ENCODE data around the gene NAV2.

NAV2 gene

GRCh38 chr11:20159466-20160381 is 447.1 kb downstream of the NAV2 start:
- in situ Hi-C loops (cut with HindIII; ENCODE audit: low sequenced_read_pairs) = no loop called here

DNA sequence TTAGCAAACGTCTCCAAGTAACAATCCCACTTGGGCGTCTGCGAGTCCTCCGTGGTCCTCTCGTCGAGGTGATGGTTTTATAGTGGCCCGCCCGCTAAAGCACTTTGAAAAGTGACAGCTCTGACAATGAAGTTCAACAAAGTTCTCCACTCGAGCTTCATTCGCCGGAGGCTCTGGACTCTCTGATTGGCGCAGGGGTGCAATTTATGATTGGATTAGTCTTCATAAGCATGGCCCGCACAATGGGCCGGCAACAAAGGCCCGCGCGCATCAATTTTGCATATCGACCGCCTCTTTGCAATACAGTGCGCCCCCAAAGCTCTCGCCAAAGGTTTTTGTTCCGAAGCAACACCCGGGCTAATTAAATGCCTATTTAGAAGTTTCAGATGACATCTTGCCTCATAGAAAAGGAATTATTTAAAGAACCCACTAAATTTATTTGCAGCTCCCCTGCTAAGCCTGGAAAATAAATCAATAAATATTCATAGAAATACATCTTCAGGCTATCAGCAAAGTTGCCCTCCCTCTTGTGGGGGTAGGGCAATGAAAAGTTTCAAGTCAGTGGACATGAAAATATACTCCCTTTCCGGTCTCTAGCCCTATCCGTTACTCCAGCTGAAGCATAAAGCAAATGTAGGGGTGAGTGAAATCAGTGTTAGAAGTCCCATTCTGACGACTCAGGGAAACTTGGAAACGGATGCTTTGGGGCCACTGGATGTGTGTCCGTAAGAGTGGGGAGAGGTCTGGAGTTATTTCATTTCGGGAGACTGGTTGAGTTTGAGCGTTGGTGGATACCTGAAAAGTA is 448.0 kb downstream of the NAV2 start, which contains the start of gene DBX1:
Gene DBX1, minus strand, starts transcription at position 51 of the 805 bp plus-strand sequence. CDS start 151 bp downstream, outside the sequence.
- DNase-seq (ENCODE audit: low read depth) = no peak
- no peak for TF ChIP-seq CTCF (IDR thresholded peaks at IDR 0.05; ENCODE audit: low read depth, low read length, missing control alignments)
- in situ Hi-C loops (cut with HindIII; ENCODE audit: low sequenced_read_pairs) = no loop called here
- no peak within 1 kb of the TSS for H3K4me3 ChIP-seq (ENCODE audit: low read depth, low read length)

More at GRCh38 chr11:20159466-20160381, 447.1 kb downstream of the NAV2 start:
- no peak for TF ChIP-seq CTCF (IDR thresholded peaks at IDR 0.05; ENCODE audit: low read depth, low read length, missing control alignments)
- H3K4me3 ChIP-seq (ENCODE audit: low read depth, low read length) = no peak overlapping the region
- DNase-seq (ENCODE audit: low read depth) = no peak

DNA sequence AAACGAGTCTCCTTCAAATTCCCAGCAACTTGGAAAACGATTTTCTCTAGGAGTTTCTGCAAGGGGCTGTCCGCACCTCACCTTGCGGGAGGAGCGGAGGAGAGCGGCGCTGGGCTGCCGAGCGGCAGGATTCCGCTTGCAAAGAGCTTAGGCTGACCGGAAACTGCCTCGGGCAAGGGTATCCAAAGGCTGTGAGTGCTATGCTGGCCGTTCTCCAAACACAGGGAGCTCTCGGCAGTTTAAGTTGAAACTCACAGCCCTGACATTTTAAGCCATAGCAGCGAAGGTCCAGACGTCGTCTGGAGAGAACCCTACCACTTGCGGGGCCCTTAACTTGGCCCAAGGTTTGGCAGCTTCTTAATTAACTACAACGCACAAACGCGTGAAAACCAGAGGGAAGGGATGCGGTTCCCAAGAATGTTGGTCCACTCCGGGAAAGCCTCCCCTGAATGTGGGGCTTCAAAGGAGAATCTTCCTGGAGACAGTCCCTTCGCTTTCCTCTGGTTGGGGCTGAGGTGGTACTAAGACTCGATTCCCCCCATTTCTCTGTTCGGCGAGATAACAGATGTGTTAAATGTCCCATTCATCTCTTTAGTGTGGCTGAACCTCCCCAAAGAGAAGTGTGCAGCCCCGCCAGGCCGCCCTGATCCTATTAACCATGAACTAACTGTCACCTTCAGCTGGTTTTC is 448.7 kb downstream of the NAV2 start:
- in situ Hi-C loops (cut with HindIII; ENCODE audit: low sequenced_read_pairs) = no loop called here
- DNase-seq (ENCODE audit: low read depth) = no peak
- H3K4me3 ChIP-seq (ENCODE audit: low read depth, low read length) = no peak overlapping the region
- TF ChIP-seq CTCF (IDR thresholded peaks at IDR 0.05; ENCODE audit: low read depth, low read length, missing control alignments) = no peak

GRCh38 chr11:20161923-20162744 is 449.5 kb downstream of the NAV2 start:
- DNase-seq (ENCODE audit: low read depth) = no peak
- in situ Hi-C loops (cut with HindIII; ENCODE audit: low sequenced_read_pairs) = no loop called here
- H3K4me3 ChIP-seq (ENCODE audit: low read depth, low read length) = no peak overlapping the region
- TF ChIP-seq CTCF (IDR thresholded peaks at IDR 0.05; ENCODE audit: low read depth, low read length, missing control alignments) = no peak

DNA sequence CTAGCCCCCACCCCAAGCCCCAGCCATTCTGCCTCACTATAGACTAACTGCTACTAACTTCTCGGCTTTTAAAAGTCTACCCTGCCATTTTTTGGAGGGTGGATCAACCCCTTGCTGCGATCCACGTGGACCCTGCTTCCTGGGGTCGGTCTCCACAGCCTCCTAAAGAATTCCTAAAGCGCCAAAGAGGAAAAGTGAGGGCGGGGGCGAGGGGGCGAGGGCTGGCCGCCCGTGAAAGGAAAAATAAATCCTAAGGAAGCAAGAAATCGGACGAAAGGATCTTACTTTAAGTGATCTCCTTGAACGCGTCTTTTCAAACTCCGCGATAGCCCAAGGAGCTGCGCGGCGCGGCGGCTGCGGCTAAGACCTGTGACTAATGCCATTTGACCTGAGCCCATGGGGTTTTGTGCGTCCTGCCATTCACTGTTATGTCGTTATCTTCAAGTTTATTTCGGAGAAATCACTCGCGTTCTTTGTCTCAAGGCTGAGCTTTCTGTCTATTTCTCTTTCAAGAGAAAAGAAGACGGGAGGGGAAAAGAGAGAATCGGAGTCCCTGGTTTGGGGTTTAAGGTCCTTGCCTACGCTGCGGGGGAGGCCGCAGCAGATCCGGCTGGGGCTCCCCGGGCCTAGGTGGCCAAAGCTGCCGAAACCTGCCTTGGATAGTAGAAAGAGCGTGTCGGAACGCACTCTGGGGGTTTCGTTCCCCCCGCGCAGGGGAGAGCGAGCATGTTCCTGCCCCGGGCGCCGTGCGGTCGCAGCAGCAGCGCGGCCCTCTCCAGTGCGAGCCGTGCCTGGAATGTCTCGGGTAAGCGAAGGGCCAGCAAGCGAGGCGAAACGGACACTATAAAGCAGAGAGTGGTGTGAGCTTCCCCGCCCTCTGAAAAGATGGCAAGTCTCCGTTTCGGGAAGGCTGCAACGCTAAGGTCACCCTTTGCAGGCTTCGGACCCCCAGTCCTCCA is 450.5 kb downstream of the NAV2 start:
- no peak for TF ChIP-seq CTCF (IDR thresholded peaks at IDR 0.05; ENCODE audit: low read depth, low read length, missing control alignments)
- DNase-seq (ENCODE audit: low read depth) = no peak
- in situ Hi-C loops (cut with HindIII; ENCODE audit: low sequenced_read_pairs) = no loop called here
- peak overlapping the region; percentile 14 for H3K4me3 ChIP-seq (ENCODE audit: low read depth, low read length)

All from astrocyte of the cerebellum (primary cell).